GM21390 (cell line): ENCODE data around the gene GREB1L.

Experiments used
- ATAC-seq: cut with Tn5 transposase; IDR thresholded peaks from one replicate; pipeline ENCODE4 v1.9.1; 2021; ENCODE audit not compliant: unreplicated experiment

The GREB1L gene

DNA sequence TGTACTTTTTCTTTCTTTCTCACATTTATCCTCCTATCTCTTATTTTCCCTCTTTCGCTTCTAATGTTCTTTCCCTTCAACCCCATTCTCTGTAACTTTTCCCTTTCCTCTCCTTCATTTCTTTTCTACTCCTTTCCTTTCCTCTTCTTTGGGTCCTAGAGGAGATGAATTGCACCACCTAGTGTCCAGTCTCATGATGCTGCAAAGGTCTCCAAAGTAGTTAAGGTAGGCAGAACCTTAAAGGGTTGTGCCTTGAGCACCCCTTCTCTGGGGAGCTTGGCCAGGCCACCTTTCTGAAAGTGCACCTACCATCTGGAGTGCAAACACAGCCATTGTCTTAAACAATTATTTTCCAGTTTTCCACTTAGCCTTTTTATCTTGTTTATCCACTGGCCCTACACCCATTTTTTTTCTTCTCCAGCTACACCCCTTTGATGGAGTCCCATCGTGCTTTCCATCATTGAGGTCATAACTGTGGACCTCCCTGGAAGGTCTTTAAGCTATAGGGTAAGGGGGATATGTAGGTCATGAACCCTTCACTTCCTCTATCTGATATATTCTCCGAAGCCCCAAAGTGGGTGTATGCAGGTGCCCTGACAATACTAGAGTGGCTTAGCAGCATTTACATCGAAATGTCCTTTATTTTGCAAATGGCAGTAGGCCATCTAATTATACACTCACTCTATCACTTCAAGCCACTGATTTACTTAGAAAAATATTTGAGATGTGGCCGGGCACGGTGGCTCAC lies 202.6 kb downstream of the GREB1L start:
- no peak for ATAC-seq

DNA sequence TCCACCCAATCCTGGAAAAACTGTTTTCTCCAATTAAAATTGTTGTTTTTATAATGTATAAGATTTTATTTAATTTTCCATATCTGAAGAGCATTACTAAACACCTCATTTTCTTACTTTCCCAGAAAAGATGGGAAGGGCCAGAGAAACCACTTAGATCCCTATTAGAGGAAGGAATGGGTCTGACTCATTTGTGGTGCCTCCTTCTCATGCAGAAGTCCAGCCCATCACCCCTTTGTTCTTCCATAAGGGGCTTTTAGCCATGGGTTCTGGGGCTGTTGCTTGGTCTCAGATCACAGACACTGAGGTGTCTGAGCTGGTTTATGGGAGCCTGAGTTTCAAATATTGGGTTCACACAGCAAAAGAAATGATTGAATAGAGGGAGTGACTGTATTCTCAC lies 206.3 kb downstream of the GREB1L start:
- ATAC-seq: no peak

DNA sequence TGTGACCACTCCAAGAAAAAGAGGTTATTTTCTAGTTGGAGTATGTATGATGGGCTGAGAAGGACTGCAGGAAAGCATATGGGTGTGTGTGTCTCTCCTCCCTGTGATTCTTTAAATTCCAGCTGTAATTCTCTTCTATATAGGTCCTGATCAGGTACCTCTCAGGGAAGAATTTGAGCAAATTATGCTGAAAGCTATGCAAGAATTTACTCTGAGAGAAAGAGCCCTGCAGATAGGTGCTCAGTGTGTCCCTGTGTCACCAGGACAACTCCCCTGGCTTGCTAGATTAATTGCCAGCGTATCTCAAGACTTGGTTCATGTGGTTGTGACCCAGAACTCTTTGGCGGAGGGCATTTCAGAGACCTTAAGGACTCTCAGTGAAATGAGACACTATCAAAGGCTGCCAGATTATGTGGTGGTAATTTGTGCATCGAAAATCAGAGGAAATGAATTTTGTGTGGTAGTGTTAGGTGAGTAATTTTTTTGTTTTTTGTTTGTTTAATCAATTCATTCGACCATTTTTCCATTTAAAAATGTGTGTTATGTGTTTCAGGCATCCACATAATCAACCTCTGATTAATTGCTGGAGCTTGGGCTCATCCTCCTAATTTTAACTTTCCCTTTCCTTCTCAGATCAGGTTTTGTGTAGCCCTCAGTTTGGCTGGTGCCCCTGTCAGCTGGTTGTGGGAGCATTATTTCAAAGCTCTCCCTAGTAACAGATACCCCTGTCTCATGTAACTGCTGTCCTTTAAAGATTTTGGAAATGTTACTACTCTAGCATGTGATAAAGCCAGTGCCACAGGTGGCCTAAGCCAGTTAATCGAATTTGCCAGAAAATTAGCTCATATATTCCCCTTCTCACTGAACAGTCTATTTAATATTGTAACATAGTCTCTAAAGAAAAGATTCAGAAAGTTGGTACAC lies 207.6 kb downstream of the GREB1L start:
- no peak for ATAC-seq

DNA sequence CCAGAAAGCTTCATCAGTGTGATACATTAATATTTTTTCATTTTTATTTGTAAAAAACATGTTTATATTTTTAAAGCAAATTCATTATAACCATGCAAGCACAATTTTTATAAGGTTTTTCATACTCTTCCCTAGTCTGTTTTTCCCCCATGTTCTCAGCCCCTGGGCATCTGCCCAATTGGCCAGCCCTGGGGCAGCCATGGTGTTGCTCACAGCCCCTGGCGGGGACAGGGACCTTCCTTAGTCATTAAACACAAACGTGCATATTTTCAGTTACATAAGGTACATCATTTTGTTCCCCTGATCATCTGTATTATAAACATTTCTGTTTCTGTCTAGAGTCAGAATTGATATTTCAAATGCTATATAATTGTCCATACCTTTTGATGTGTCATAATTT lies 208.5 kb downstream of the GREB1L start:
- ATAC-seq: no peak

DNA sequence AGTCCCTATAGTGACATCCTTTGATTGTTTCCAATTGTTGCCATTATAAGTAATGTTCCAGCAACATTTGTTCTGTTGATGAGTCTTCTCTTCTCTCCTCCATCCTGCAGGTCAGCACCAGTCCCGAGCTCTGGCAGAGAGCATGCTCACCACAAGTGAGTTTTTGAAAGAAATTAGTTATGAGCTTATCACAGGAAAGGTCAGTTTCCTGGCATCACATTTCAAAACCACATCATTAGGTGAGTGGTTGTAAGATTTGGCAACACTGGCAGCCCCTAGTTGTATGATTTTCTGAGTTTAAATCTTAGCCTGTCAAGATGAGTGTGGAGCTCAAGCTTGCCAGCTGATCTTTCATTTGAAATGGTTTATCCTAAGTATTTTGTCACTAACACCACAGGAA lies 208.9 kb downstream of the GREB1L start:
- ATAC-seq: no peak

DNA sequence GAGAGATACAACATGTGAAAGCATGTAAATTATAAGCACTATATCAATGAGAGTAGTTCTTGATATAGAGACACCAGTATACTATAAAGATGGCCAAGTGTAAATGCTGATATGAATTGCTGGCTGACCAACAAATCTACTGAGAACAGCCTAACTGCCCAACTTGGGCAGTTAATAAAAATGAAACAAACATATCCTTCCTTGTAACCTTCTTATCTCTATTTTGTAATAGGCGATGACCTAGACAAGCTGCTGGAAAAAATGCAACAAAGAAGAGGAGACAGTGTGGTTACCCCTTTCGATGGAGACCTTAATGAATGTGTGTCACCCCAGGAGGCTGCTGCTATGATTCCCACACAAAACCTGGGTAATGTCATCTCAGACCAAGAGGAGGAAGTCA lies 209.8 kb downstream of the GREB1L start:
- ATAC-seq: no peak

GRCh38 chr18:21452276-21452780 lies 210.3 kb downstream of the GREB1L start:
- no peak for ATAC-seq

DNA sequence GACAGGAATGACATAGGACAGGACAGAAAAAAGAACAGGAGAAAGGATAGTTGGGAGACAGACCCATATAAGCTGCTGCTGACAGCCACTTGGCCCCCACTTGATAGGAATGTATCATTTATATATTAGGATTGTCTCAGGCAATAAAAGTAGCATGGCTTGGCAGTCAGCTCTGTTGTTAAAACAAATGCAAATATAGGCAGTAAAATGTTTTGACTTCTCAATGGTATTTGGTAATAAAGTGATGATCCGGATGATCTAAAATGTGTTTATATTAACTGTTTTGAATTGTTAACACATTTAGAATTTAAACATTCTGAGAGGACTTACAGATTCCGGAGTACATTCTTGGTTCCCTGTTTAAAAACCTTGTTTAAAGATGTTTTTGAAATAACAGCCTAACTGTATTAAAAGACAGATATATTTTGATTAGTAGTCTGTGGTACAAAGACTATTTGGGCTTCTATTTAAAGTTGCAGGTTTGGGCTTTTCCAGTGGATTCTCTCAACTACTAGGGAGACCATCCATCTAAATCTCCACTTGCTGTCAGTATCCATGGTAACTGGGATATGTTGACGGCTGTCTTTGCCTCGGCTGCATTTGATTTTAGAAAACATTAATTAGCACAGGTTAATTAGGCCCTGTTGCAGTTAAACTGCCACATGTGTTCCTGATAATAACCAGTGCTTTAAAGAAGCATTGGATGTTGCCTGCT lies 210.9 kb downstream of the GREB1L start:
- no peak for ATAC-seq

GRCh38 chr18:21453511-21453901 lies 211.5 kb downstream of the GREB1L start:
- no peak for ATAC-seq

- ATAC-seq: no peak
Observed at GRCh38 chr18:21454725-21455124, 212.7 kb downstream of the GREB1L start.

DNA sequence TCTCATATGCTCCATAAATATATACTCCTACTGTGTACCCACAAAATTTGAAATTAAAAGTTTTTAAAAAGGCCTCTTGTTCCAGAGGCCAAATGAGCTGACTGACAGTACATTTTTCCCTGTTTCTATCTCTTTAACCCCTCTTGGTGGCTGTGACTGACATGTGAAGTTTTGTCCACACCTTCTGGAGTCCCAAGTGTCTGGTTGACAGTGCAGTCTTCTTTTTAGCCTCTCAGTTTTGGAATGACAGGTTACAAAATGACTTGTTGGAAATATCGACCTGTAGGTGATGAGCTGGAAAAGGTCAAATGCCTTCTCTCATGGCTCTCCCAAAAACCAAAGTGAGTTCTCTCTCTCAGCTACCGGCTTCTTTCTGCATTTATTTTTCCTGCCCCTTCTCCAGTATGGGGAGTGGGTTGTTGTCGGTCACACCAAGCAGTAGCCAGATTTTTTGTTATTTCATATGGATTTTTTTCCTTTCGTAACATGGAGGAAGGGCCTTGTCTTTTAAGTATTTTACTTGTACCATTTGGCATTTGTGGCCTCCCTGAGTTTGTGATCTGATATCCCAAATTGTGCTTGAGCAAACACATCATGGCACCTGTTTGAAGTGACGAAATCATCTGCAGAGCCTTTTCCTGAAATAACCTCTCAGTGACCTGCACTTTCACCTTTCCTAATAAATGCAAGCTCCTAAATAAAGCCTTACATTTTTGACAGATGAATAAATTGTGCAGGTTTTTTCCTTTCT lies 214.6 kb downstream of the GREB1L start:
- ATAC-seq: no peak

DNA sequence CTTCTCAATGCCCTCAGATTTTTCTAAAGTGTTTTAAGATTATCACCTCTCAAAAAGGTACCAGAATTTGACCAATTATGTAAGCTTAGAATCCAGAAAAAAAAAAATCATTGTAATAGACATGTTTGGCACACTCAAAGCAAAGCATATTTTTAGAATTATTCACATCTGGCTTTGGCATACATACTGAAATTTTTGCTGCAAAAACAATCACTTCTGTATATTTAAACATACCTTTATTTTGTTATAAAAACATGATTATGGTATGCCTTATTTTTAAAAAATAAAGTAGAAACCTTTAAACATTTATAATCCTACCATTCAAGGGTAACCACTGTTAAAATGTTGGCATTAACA lies 215.1 kb downstream of the GREB1L start:
- ATAC-seq: no peak

DNA sequence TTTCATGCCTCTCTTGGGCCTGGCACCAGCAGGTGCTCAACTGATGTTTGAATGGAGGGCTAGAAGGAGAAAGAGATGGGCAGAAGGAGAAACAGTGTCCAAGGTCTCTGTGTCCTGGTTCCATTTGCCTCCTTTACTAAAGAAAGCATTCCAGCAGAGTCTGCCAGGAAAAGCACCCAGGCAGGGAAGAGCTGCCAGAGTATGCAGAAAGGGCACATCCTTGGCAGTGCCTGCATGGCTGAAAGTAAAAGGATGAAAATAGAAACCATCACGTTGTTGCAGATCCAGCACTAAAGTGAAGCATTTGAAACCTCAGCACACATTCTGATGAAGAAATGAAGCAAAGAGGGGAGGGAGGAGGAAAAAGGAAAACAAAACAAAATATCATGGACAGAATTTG lies 216.3 kb downstream of the GREB1L start:
- no peak for ATAC-seq

- no peak for ATAC-seq
Observed at GRCh38 chr18:21458788-21459187, 216.8 kb downstream of the GREB1L start.

- no peak for ATAC-seq
Observed at GRCh38 chr18:21459706-21460286, 217.8 kb downstream of the GREB1L start.

- ATAC-seq: no peak
Observed at GRCh38 chr18:21461460-21461859, 219.4 kb downstream of the GREB1L start.

DNA sequence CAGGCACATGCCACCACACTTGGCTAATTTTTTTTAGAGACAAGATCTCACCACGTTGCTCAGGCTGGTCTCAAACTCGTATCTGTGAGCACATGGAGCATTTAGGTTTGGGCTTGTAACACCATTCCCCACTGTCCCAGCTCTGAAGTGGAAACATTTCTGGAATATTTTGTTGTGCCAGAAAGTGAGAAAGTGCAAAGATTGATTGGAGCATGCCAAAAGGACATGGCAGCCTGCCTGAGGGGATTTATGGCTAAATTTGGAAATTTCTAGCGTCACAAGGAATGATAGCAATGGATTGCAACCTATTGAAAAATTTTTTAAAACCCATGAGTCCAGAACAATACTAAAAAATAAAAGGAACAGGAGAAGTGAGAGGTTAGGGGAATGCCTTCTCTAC lies 221.7 kb downstream of the GREB1L start:
- no peak for ATAC-seq

- ATAC-seq: no peak
Observed at GRCh38 chr18:21468514-21469164, 226.6 kb downstream of the GREB1L start.

DNA sequence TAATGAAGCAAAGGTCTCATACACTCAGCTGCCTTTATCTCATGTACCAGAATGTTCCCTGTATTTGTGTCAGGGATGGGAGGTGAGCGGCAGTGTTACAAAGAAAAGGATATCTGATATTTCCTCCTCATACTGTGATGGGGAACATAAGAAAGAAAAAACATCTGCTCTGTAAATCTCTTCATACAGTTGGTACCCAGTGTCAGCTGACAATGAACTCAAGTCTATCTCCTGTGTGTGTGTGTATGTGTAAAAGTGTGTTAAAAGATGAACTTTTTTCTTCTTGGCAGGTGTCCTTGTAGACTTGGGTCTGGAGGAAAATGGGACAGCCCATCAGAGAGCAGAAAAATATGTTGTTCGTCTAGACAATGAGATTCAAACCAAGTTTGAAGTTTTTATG lies 230.7 kb downstream of the GREB1L start:
- ATAC-seq: no peak

DNA sequence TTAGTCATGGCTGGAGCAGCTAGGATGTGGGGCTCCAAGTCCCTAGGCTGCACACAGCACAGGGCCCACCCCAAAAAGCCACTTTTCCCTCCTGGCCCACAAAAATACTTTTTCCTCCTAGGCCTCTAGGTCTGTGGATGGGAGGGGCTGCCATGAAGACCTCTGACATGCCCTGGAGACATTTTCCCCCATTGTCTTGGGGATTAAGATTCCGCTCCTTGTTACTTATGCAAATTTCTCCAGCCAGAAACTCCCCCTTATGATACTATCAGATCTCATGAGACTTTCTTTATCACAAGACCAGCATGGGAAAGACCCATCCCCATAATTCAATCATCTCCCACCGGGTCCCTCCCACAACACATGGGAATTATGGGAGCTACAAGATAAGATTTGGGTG lies 232.6 kb downstream of the GREB1L start:
- ATAC-seq: no peak
